Neuronal stem cell (in vitro differentiated cells): Measurements from ENCODE around the gene NIN.

ENCODE experiments used
- DNase-seq: peaks from one replicate; pipeline ENCODE4 v3.0.0-alpha.2; 2013; ENCODE audit warnings: low spot score
- H2AFZ ChIP-seq: one replicate; pipeline ENCODE4 v1.6.1; 2013; ENCODE audit warnings: mild to moderate bottlenecking, low read length, inconsistent platforms
- H2AK5ac ChIP-seq: 2 replicates; pipeline ENCODE4 v1.6.1; 2013; ENCODE audit warnings: low read depth, mild to moderate bottlenecking, inconsistent platforms, low read length, moderate library complexity, mixed read lengths
- H2BK120ac ChIP-seq: 2 replicates; pipeline ENCODE4 v1.6.1; 2013; ENCODE audit warnings: low read depth, mild to moderate bottlenecking, inconsistent platforms, low read length, moderate library complexity, mixed read lengths
- H2BK12ac ChIP-seq: one replicate; pipeline ENCODE4 v1.6.1; 2013; ENCODE audit warnings: low read length, inconsistent platforms
- H2BK15ac ChIP-seq: 2 replicates; pipeline ENCODE4 v1.6.1; 2013; ENCODE audit warnings: mild to moderate bottlenecking, low read length, inconsistent platforms, mixed read lengths
- H2BK5ac ChIP-seq: one replicate; pipeline ENCODE4 v1.6.1; 2013; ENCODE audit warnings: inconsistent platforms, mild to moderate bottlenecking, low read length, moderate library complexity
- H3K14ac ChIP-seq: one replicate; pipeline ENCODE4 v1.6.1; 2013; ENCODE audit warnings: low read length, inconsistent platforms
- H3K18ac ChIP-seq: 2 replicates; pipeline ENCODE4 v1.6.1; 2013; ENCODE audit warnings: low read length, inconsistent platforms
- H3K23ac ChIP-seq: 2 replicates; pipeline ENCODE4 v1.6.1; 2013; ENCODE audit warnings: low read depth, mild to moderate bottlenecking, mixed read lengths, low read length, inconsistent platforms; ENCODE audit not compliant: poor library complexity
- H3K27ac ChIP-seq: replicated peaks from 3 replicates; pipeline ENCODE4 v1.5.1; 2013; ENCODE audit warnings: low read length, inconsistent platforms
- H3K27me3 ChIP-seq, 3 experiments: 2 replicates each; pipeline ENCODE4 v1.6.1; 2013; ENCODE audit warnings: low read length in 3 of 3, mild to moderate bottlenecking in 2 of 3, inconsistent platforms in 1 of 3, low read depth in 1 of 3, mixed read lengths in 1 of 3, moderate library complexity in 1 of 3; ENCODE audit not compliant: control insufficient read depth in 3 of 3, insufficient read depth in 3 of 3
- H3K36me3 ChIP-seq, 2 donors: replicated peaks in 1 of 2; 2 replicates each; pipeline ENCODE4 v1.6.1; 2013; ENCODE audit warnings: low read length in 2 of 2; ENCODE audit not compliant: control insufficient read depth in 2 of 2, insufficient read depth in 2 of 2
- H3K4ac ChIP-seq: 2 replicates; pipeline ENCODE4 v1.6.1; 2013; ENCODE audit warnings: inconsistent platforms, mild to moderate bottlenecking, low read length, moderate library complexity
- H3K4me1 ChIP-seq, 2 donors: 1 replicate in 1 of 2; 2 replicates in 1 of 2; pipeline ENCODE4 v1.6.1; 2013; ENCODE audit warnings: low read length in 2 of 2, low read depth in 1 of 2; ENCODE audit not compliant: control insufficient read depth in 2 of 2, insufficient read depth in 1 of 2
- H3K4me2 ChIP-seq: one replicate; pipeline ENCODE4 v1.6.1; 2013; ENCODE audit warnings: mild to moderate bottlenecking, low read length, inconsistent platforms; ENCODE audit not compliant: insufficient read depth, poor library complexity, severe bottlenecking
- H3K4me3 ChIP-seq, 2 donors: 2 replicates each; pipeline ENCODE4 v1.5.1; 2013; ENCODE audit warnings: low read length in 2 of 2, mild to moderate bottlenecking in 2 of 2, inconsistent platforms in 1 of 2, moderate library complexity in 1 of 2
- H3K79me1 ChIP-seq: one replicate; pipeline ENCODE4 v1.6.1; 2013; ENCODE audit warnings: low read depth, mild to moderate bottlenecking, inconsistent platforms, low read length, moderate library complexity
- H3K9ac ChIP-seq: one replicate; pipeline ENCODE4 v1.6.1; 2013; ENCODE audit warnings: mild to moderate bottlenecking, low read depth, low read length, inconsistent platforms; ENCODE audit not compliant: poor library complexity
- H3K9me3 ChIP-seq, 2 donors: replicated peaks in 1 of 2; 2 replicates each; pipeline versions ENCODE3 to v1.6.1; 2013; ENCODE audit warnings: low read length in 2 of 2, mild to moderate bottlenecking in 2 of 2, inconsistent platforms in 1 of 2, low read depth in 1 of 2, mixed read lengths in 1 of 2, moderate library complexity in 1 of 2; ENCODE audit not compliant: control insufficient read depth in 2 of 2, insufficient read depth in 1 of 2
- H4K8ac ChIP-seq: one replicate; pipeline ENCODE4 v1.6.1; 2013; ENCODE audit warnings: low read depth, mild to moderate bottlenecking, inconsistent platforms, low read length, moderate library complexity
- H4K91ac ChIP-seq: one replicate; pipeline ENCODE4 v1.6.1; 2013; ENCODE audit warnings: low read length, low read depth, mild to moderate bottlenecking, inconsistent platforms; ENCODE audit not compliant: poor library complexity
- WGBS, 2 donors: extraction: QIAGEN DNeasy Blood & Tissue Kit; methylation state at CpG; one replicate each; pipeline ENCODE4 v1.1.7; 2013; ENCODE audit warnings: missing lambda C conversion rate in 2 of 2, mixed read lengths in 1 of 2; ENCODE audit not compliant: insufficient read length in 2 of 2, insufficient replicate concordance in 1 of 2; ENCODE audit errors: extremely low coverage in 2 of 2; 5-methylcytosine and 5-hydroxymethylcytosine counted together

NIN gene

DNA sequence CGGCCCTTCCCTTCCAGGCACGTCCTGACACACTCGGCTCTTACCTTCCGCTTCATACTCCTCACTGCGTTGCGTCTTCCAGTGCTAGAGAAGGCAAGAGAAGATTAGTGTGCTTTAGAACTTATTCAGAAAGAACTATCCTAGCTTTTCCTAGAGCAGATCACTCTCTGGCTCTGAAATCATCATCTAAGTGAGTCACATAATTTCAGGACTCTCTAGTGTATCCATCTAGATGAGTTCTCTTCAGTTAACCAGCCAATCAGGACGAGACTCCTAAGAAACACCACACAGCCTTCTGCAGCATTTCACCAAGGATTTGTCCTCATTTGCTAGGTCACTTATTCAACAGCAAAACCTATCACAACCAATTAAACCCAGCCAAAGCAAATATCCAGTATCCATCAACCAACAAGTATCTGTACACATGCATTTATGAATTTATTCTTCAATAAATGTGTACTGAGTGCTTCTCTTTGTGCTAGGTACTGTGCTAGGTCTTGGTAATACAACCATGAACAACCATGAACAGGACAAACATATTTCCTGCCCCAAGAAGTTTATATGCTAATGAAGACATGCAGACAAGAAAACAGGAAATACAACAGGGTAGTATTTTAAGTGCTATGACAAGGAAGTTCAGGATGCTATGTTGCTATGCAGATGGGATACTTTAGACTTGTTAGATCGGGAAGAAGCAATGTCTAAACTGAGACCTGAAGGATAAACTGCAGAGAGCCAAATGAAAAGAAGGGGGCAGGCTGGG lies 52.1 kb downstream of the NIN start:
- H3K4me2 ChIP-seq = no peak overlapping the region
- no peak overlapping the region for H3K23ac ChIP-seq
- peaks cover 0 to 6% of the 10 kb centered on the region in 2 donors for H3K4me1 ChIP-seq
- no peaks in the 10 kb centered on the region for H3K27me3 ChIP-seq
- no CpG with 5 or more reads among the region's 8 CpGs for WGBS, 2 donors
- no peak overlapping the region for H2BK15ac ChIP-seq
- no peak overlapping the region for H4K8ac ChIP-seq
- no peak overlapping the region for H2BK5ac ChIP-seq
- H3K9ac ChIP-seq = no peak overlapping the region
- no peak overlapping the region for H3K14ac ChIP-seq
- H4K91ac ChIP-seq = no peak overlapping the region
- no peak overlapping the region for H3K4ac ChIP-seq
- peaks cover 7 to 69% of the 10 kb centered on the region in 2 donors for H3K36me3 ChIP-seq
- no peak overlapping the region for H2AK5ac ChIP-seq
- no peak overlapping the region for H3K18ac ChIP-seq
- no peaks in the 10 kb centered on the region for H3K79me1 ChIP-seq
- H2BK12ac ChIP-seq = no peak overlapping the region
- H3K27ac ChIP-seq = no peak overlapping the region
- H3K4me3 ChIP-seq = no peak overlapping the region
- no peak for DNase-seq
- H2AFZ ChIP-seq = no peak overlapping the region
- no peaks in the 10 kb centered on the region for H3K9me3 ChIP-seq
- H2BK120ac ChIP-seq = no peak overlapping the region

DNA sequence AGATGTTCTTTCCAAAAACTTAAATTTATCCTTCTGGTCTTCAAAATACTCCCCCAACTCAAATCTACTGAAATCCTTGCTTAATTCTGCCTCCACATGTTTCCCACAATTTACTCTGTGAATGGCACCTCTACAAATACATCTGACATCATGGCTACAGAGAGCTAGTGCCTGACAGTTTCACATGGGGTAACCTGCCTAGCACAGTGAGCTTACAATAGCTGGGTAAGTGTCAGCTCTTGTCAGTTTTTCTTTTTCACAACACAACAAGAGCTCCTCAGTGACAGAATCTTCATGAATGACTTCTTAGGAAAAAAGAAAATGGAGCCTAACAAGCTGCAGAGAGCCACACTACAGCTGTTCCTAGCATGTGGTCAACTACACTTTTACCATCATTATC lies 54.4 kb downstream of the NIN start:
- Histone ChIP-seq H3K4me3 (no peak overlapping the region), H3K27ac (no peak overlapping the region), H3K23ac (no peak overlapping the region), H3K79me1 (no peaks in the 10 kb centered on the region), H3K36me3 (peaks cover 12 to 77% of the 10 kb centered on the region in 2 donors), H3K18ac (no peak overlapping the region), H3K27me3 (no peaks in the 10 kb centered on the region), H3K9ac (no peak overlapping the region), H3K4me2 (no peak overlapping the region), H3K9me3 (no peaks in the 10 kb centered on the region), H3K4me1 (no peaks in the 10 kb centered on the region), H2BK5ac (no peak overlapping the region), H3K4ac (no peak overlapping the region), H2BK12ac (no peak overlapping the region), H2AK5ac (no peak overlapping the region), H4K91ac (no peak overlapping the region), H2BK120ac (no peak overlapping the region), H4K8ac (no peak overlapping the region), H2AFZ (no peak overlapping the region), H2BK15ac (no peak overlapping the region), H3K14ac (no peak overlapping the region)
- no peak for DNase-seq

DNA sequence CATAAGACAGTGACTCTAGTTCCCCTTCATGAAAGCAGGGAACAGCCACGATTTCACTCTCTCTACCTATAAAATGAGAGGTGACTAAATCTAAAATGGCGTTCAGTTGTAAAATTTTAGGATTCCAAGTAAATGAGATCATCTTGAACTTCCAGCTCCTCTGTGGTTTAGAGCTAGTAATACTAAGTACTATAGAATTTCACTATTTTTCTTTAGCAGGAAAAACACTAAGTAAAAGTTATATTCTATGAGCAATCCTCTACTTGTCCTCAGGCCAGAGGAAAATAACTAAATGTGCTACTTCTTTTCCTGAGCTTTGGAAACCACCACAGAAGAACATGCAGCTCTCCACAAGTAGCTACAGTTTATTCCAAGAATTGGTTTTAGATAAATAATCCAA lies 55.6 kb downstream of the NIN start:
- Histone ChIP-seq H3K4me3 (no peak overlapping the region), H4K8ac (no peak overlapping the region), H3K27ac (no peak overlapping the region), H2BK5ac (no peak overlapping the region), H2BK120ac (no peak overlapping the region), H3K4ac (no peak overlapping the region), H2AK5ac (no peak overlapping the region), H2AFZ (no peak overlapping the region), H3K79me1 (no peaks in the 10 kb centered on the region), H3K27me3 (no peaks in the 10 kb centered on the region), H3K9me3 (no peaks in the 10 kb centered on the region), H3K9ac (no peak overlapping the region), H3K23ac (no peak overlapping the region), H3K14ac (no peak overlapping the region), H3K4me2 (no peak overlapping the region), H3K18ac (no peak overlapping the region), H2BK15ac (no peak overlapping the region), H4K91ac (no peak overlapping the region), H3K4me1 (no peaks in the 10 kb centered on the region), H2BK12ac (no peak overlapping the region), H3K36me3 (peaks cover 20 to 77% of the 10 kb centered on the region in 2 donors)
- no peak for DNase-seq
- WGBS, 2 donors = no CpG with 5 or more reads among the region's 2 CpGs

DNA sequence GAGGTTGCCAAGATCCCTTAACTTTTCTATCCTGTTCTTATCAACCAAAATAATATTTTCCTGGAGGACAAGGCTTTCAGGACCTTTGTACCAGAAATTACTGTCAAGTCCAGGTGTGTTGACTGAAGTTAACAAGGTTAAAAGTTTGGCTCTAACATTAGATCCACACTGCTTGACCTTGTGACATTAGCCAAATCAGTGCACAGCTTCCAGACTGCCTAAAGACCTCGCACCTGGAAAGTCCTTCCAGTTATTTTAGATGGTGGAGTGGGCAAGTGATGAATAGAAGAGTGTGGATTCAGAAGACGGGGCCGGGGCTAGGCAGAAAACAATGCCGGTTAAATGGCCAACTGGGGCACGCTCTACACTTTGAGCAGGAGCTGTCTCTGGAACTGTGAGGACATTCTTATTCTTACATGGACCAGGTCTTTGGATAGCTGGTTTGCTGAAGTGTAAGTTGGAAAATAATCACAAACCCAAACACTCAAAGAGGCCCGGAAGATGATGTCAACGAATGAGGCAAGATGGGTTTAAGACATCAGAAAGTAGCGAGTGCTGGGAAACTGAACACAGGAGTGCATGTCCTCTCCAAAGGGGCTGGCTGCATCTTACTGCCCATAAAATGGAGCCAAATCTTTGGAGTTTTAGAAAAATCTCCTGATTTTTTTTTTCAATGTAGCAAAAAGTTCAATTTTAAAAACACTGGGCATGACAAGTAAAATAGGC lies 56.3 kb downstream of the NIN start:
- H2BK12ac ChIP-seq = no peak overlapping the region
- H3K4ac ChIP-seq = no peak overlapping the region
- H3K4me3 ChIP-seq = no peak overlapping the region
- H3K36me3 ChIP-seq = peaks cover 24 to 81% of the 10 kb centered on the region in 2 donors
- H3K4me1 ChIP-seq = no peaks in the 10 kb centered on the region
- H4K8ac ChIP-seq = no peak overlapping the region
- no peak overlapping the region for H2AK5ac ChIP-seq
- no peak overlapping the region for H2BK5ac ChIP-seq
- no peaks in the 10 kb centered on the region for H3K27me3 ChIP-seq
- H2BK15ac ChIP-seq = no peak overlapping the region
- no peak overlapping the region for H2BK120ac ChIP-seq
- no peak overlapping the region for H3K14ac ChIP-seq
- H3K79me1 ChIP-seq = no peaks in the 10 kb centered on the region
- DNase-seq = no peak
- H3K9me3 ChIP-seq = no peaks in the 10 kb centered on the region
- no peak overlapping the region for H2AFZ ChIP-seq
- H4K91ac ChIP-seq = no peak overlapping the region
- WGBS, 2 donors = no CpG with 5 or more reads among the region's 8 CpGs
- no peak overlapping the region for H3K23ac ChIP-seq
- no peak overlapping the region for H3K9ac ChIP-seq
- no peak overlapping the region for H3K4me2 ChIP-seq
- H3K27ac ChIP-seq = no peak overlapping the region
- no peak overlapping the region for H3K18ac ChIP-seq
